ENCODE measurements around the gene RSRP1. TPM values are rescaled to one million over a fixed set of nuclear protein-coding genes. Genes with fewer than 3 reads are reported as not detected.

RSRP1 gene
- total and polyA plus RNA-seq, 2 of the 8 experiments (the other 6 are each of a cell fraction or from before 2014, with no cell fraction given), result 32.9 to 59.4 TPM

DNA sequence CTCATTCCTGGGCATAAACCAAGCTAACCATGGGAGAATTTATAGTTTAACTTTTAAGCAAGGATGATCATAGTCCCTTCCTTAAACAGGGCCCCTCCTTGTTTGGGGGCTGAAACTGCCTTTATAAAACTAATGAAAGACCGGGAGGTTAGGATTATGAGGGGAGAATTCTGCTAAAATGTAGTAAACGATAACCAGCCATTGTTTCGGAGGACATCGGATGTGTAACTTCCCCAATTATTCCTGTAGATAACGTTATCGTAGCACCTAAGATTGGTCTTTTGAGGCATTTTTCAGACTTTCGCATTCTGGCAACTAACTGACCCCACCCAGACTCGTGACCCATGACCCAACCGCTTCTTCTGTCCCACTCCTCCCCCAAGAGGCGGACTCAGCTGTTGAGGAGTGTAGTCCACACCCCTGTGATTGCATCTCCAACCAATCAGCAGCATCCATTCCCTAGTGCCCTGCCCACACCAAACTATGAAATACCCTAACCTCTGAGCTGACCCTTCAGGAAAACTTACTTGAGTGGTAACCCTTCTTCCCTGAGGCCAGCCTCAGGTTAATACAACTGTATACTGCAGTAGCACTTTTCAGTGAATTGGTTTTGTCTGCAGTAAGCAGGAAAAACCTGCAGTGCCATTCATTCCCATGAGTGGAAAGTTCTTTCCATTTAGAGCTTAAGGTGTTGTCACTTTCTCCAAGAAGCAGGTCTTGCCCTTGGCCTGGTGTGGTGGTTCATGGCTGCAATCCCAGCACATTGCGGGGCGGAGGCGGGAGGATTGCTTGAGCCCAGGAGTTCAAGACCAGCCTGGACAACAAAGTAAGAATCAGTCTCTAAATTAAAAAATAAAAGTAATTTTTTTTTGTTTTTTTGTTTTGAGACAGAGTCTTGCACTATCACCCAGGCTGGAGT lies 14.1 kb downstream of the RSRP1 start (continued):
- TF ChIP-seq SP1 (IDR thresholded peaks at IDR 0.05; ENCODE audit: low read depth, low read length) (0 out of 2 replicates have a peak, but pooled peaks have one; percentile 40), KDM1A (IDR thresholded peaks at IDR 0.05; ENCODE audit: borderline replicate concordance, low read length) (no peak), EP300 (IDR thresholded peaks at IDR 0.05; ENCODE audit: borderline replicate concordance in 1 of 2, low read depth in 2 of 2, low read length in 2 of 2) (peak in 1 of 2 experiments; percentile 22; a peak in 1 of 3 replicates), SIN3A (conservative IDR thresholded peaks at IDR 0.05 in 1 of 2, IDR thresholded peaks at IDR 0.05 in 1 of 2; ENCODE audit: low read depth in 1 of 2, low read length in 2 of 2) (peak; percentile 8 to 61; a peak in 1 of 4 replicates), SIX5 (IDR thresholded peaks at IDR 0.05; ENCODE audit: low read depth, low read length) (no peak)
